Embryonic facial prominence (tissue), 1 donor: ENCODE measurements around the gene NLK.

ENCODE experiments used
- DNase-seq: peaks from one replicate; pipeline ENCODE4 v3.0.0-alpha.2; 2016; ENCODE audit errors: extremely low spot score

Gene NLK

GRCh38 chr17:28040406-28040805 lies 2.1 kb upstream of the NLK start:
- no peak for DNase-seq

- DNase-seq = peak; percentile 98
These were observed 1.2 kb upstream of the NLK start for GRCh38 chr17:28041068-28041843.

GRCh38 chr17:28041844-28042656 lies 427 bp upstream of the NLK start:
- no peak for DNase-seq

GRCh38 chr17:28042721-28043291 lies 329 bp downstream of the NLK start:
- DNase-seq = no peak

GRCh38 chr17:28043296-28043695 lies 819 bp downstream of the NLK start:
- DNase-seq = no peak

- no peak for DNase-seq
These were observed 1.3 kb downstream of the NLK start for GRCh38 chr17:28043741-28044140.

GRCh38 chr17:28045304-28045703 lies 2.8 kb downstream of the NLK start:
- no peak for DNase-seq

- DNase-seq = no peak
These were observed 3.8 kb downstream of the NLK start for GRCh38 chr17:28046034-28046825.

GRCh38 chr17:28047806-28048205 lies 5.3 kb downstream of the NLK start:
- DNase-seq = no peak

GRCh38 chr17:28049071-28049470 lies 6.6 kb downstream of the NLK start:
- no peak for DNase-seq

GRCh38 chr17:28053044-28053670 lies 10.7 kb downstream of the NLK start:
- DNase-seq = no peak

- no peak for DNase-seq
These were observed 11.2 kb downstream of the NLK start for GRCh38 chr17:28053725-28054124.

- no peak for DNase-seq
These were observed 13.2 kb downstream of the NLK start for GRCh38 chr17:28055546-28056275.

GRCh38 chr17:28056276-28056620 lies 13.8 kb downstream of the NLK start:
- DNase-seq = no peak

GRCh38 chr17:28057731-28058246 lies 15.3 kb downstream of the NLK start:
- DNase-seq = no peak

GRCh38 chr17:28059675-28060074 lies 17.2 kb downstream of the NLK start:
- no peak for DNase-seq

GRCh38 chr17:28065706-28066105 lies 23.2 kb downstream of the NLK start:
- no peak for DNase-seq

GRCh38 chr17:28069061-28069460 lies 26.6 kb downstream of the NLK start:
- DNase-seq = no peak

- no peak for DNase-seq
These were observed 28.7 kb downstream of the NLK start for GRCh38 chr17:28071179-28071578.

- no peak for DNase-seq
These were observed 29.6 kb downstream of the NLK start for GRCh38 chr17:28071891-28072606.
